HCT116 (cell line): ENCODE data around the gene TNFRSF1A.

Experiments used
- ELF1 ChIP-seq: IDR thresholded peaks from 2 replicates; pipeline ENCODE4 v1.6.1; 2012; ENCODE audit warnings: low read depth, borderline replicate concordance
- EZH2 ChIP-seq: fragments of 200-600 bp; sonication (generic); IDR thresholded peaks from 2 replicates; pipeline ENCODE4 v1.6.1; 2017; ENCODE audit warnings: antibody characterized with exemption, mixed run types
- POLR2A ChIP-seq: IDR thresholded peaks from 2 replicates; pipeline ENCODE4 v1.7.0; 2011; ENCODE audit warnings: borderline replicate concordance; ENCODE audit not compliant: insufficient read depth, insufficient read length; ENCODE audit errors: extremely low read depth
- POLR2AphosphoS5 ChIP-seq: IDR thresholded peaks from 2 replicates; pipeline ENCODE4 v1.6.1; 2011; ENCODE audit warnings: mild to moderate bottlenecking, low read depth, low read length, moderate library complexity
- RAD21 ChIP-seq: IDR thresholded peaks from 2 replicates; pipeline ENCODE4 v1.6.1; 2012; ENCODE audit warnings: low read depth, mild to moderate bottlenecking
- REST ChIP-seq: IDR thresholded peaks from 2 replicates; pipeline ENCODE4 v1.6.1; 2012; ENCODE audit warnings: low read depth
- ZFX ChIP-seq: fragments of 450-650 bp; IDR thresholded peaks from 2 replicates; pipeline ENCODE4 v1.6.1; 2017
- TF ChIP-seq, protein P1 (sequence below), 3 experiments: fragments of 200-600 bp in 1 of 3; sonication (generic) in 1 of 3; IDR thresholded peaks in 2 of 3; conservative IDR thresholded peaks in 1 of 3; 2 replicates each; pipeline ENCODE4 v1.5.1; 2012 to 2017; ENCODE audit warnings: low read depth in 2 of 3, low read length in 2 of 3, antibody characterized with exemption in 1 of 3, borderline replicate concordance in 1 of 3, control low read depth in 1 of 3, mild to moderate bottlenecking in 1 of 3, mixed read lengths in 1 of 3, mixed run types in 1 of 3, moderate library complexity in 1 of 3; ENCODE audit not compliant: insufficient read depth in 1 of 3
- TF ChIP-seq, protein P2 (sequence below): IDR thresholded peaks from 2 replicates; pipeline ENCODE4 v1.6.1; 2011; ENCODE audit warnings: mild to moderate bottlenecking, low read length, moderate library complexity; ENCODE audit not compliant: insufficient replicate concordance; ENCODE audit errors: extremely low read depth
- TF ChIP-seq, protein P3 (sequence below): IDR thresholded peaks from 2 replicates; pipeline ENCODE4 v1.6.1; 2012

DNA sequence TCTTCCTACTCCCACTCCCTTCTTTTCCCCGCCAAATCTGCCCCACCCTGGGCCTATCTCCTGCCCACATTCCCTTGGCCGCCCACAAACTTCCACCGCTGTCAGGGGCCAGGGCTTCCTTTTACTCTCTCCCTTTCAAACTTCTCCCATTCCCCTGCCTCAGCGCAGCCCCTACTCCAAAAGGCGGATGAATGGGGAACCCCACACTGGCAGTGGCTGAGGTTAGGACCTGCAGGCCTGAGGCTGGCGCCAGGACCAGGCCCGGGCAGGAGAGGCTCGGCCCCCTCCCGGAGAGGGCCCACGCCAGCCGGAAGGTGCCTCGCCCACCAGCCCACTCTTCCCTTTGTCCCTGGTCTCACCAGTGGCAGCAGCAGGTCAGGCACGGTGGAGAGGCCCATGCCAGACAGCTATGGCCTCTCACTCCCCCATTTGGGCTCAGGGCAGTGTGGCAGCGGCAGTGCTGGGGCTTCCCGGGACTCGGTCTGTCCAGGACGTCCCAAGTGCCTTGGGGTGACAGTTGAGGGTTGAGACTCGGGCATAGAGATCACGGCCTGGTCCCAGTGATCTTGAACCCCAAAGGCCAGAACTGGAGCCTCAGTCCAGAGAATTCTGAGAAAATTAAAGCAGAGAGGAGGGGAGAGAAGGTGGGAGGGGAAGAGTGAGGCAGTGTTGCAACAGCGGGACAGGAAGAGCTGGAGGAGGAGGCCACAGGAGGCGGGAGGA is at the start of gene TNFRSF1A:
- no peak for TF ChIP-seq RAD21
- TF ChIP-seq, protein P1, sequence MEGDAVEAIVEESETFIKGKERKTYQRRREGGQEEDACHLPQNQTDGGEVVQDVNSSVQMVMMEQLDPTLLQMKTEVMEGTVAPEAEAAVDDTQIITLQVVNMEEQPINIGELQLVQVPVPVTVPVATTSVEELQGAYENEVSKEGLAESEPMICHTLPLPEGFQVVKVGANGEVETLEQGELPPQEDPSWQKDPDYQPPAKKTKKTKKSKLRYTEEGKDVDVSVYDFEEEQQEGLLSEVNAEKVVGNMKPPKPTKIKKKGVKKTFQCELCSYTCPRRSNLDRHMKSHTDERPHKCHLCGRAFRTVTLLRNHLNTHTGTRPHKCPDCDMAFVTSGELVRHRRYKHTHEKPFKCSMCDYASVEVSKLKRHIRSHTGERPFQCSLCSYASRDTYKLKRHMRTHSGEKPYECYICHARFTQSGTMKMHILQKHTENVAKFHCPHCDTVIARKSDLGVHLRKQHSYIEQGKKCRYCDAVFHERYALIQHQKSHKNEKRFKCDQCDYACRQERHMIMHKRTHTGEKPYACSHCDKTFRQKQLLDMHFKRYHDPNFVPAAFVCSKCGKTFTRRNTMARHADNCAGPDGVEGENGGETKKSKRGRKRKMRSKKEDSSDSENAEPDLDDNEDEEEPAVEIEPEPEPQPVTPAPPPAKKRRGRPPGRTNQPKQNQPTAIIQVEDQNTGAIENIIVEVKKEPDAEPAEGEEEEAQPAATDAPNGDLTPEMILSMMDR (IDR thresholded peaks at IDR 0.05 in 2 of 3, conservative IDR thresholded peaks at IDR 0.05 in 1 of 3; ENCODE audit: borderline replicate concordance in 1 of 3, insufficient read depth in 1 of 3, low read depth in 2 of 3, low read length in 2 of 3) = no peak
- peak; percentile 85 for TF ChIP-seq POLR2AphosphoS5
- no peak for TF ChIP-seq POLR2A
- TF ChIP-seq ZFX = peak; percentile 96
- TF ChIP-seq, protein P2, sequence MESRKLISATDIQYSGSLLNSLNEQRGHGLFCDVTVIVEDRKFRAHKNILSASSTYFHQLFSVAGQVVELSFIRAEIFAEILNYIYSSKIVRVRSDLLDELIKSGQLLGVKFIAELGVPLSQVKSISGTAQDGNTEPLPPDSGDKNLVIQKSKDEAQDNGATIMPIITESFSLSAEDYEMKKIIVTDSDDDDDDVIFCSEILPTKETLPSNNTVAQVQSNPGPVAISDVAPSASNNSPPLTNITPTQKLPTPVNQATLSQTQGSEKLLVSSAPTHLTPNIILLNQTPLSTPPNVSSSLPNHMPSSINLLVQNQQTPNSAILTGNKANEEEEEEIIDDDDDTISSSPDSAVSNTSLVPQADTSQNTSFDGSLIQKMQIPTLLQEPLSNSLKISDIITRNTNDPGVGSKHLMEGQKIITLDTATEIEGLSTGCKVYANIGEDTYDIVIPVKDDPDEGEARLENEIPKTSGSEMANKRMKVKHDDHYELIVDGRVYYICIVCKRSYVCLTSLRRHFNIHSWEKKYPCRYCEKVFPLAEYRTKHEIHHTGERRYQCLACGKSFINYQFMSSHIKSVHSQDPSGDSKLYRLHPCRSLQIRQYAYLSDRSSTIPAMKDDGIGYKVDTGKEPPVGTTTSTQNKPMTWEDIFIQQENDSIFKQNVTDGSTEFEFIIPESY = no peak
- no peak for TF ChIP-seq EZH2
- TF ChIP-seq, protein P3, sequence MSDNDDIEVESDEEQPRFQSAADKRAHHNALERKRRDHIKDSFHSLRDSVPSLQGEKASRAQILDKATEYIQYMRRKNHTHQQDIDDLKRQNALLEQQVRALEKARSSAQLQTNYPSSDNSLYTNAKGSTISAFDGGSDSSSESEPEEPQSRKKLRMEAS = no peak
- no peak for TF ChIP-seq ELF1
- TF ChIP-seq REST = no peak
